DOHH2 (cell line): ENCODE measurements around the gene HABP2.

Experiments used
- EZH2phosphoT487 ChIP-seq: fragments of 200-600 bp; sonication (generic); IDR thresholded peaks from 2 replicates; pipeline ENCODE4 v1.6.1; 2017; ENCODE audit warnings: borderline replicate concordance, mild to moderate bottlenecking, antibody characterized with exemption, low read length, moderate library complexity, mixed read lengths
- TF ChIP-seq, protein P1 (sequence below): fragments of 200-600 bp; sonication (generic); IDR thresholded peaks from one replicate; pipeline ENCODE4 v1.5.1; 2014; ENCODE audit warnings: antibody characterized with exemption, mild to moderate bottlenecking, low read depth, low read length; ENCODE audit not compliant: poor library complexity, severe bottlenecking

DNA sequence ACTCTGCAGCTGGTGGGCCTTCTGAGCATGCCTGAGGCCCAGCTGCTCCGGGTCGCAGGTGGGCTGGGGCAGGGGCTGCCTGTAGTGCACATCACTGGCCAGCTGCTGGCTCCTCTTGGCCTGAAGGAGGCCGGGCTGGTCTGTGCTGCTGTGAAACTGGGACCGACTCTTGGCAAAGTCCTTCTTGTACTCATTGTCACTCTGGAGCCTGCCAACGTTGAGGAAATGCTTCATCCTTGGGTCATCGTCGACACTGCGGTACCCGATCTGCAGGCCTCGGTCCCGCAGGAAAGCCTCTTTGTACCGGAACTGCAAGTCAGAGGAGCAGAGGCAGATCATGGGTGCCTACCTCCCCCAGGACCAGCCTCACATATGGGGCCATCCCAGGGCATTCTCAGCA is 37.7 kb downstream of the HABP2 start:
- TF ChIP-seq, protein P1, sequence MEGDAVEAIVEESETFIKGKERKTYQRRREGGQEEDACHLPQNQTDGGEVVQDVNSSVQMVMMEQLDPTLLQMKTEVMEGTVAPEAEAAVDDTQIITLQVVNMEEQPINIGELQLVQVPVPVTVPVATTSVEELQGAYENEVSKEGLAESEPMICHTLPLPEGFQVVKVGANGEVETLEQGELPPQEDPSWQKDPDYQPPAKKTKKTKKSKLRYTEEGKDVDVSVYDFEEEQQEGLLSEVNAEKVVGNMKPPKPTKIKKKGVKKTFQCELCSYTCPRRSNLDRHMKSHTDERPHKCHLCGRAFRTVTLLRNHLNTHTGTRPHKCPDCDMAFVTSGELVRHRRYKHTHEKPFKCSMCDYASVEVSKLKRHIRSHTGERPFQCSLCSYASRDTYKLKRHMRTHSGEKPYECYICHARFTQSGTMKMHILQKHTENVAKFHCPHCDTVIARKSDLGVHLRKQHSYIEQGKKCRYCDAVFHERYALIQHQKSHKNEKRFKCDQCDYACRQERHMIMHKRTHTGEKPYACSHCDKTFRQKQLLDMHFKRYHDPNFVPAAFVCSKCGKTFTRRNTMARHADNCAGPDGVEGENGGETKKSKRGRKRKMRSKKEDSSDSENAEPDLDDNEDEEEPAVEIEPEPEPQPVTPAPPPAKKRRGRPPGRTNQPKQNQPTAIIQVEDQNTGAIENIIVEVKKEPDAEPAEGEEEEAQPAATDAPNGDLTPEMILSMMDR: no peak
- no peak for TF ChIP-seq EZH2phosphoT487
